ENCODE results near the gene DLG2. TPM values are rescaled to one million over a fixed set of nuclear protein-coding genes. Genes with fewer than 3 reads are reported as not detected.
A peak's percentile ranks its signal among the peaks of the same experiment; 100 is the strongest.

DLG2 gene
- total and polyA plus RNA-seq, 9 of the 15 experiments (the other 6 are each of a cell fraction or from before 2014, with no cell fraction given): 0.52 to 1.6 (median 0.95) TPM

GRCh38 chr11:83725269-83725560 is 1901.9 kb downstream of the DLG2 start:
- no peaks in the 10 kb centered on the region for H3K79me2 ChIP-seq (ENCODE audit: control insufficient read depth, insufficient read depth, low read length)
- no peak overlapping the region for H3K4me3 ChIP-seq
- FAIRE-seq (no peak), DNase-seq (ENCODE audit: extremely low read depth in 1 of 4, low spot score in 3 of 4) (no peak), ATAC-seq (no peak)
- no peaks in the 10 kb centered on the region for H3K9me3 ChIP-seq (replicated peaks; ENCODE audit: control insufficient read depth, insufficient read depth, low read depth, low read length)
- BruUV-seq (replicated peaks): no TSS peak
- POLR2A ChIA-PET: no interaction called here
- H3K27ac ChIP-seq (ENCODE audit: extremely low read depth, low read depth, low read length): no peak overlapping the region
- H3K36me3 ChIP-seq (ENCODE audit: control insufficient read depth, insufficient read depth, low read length): no peaks in the 10 kb centered on the region
- no peaks in the 10 kb centered on the region; a peak in 1 of 5 replicates for H3K4me1 ChIP-seq (replicated peaks in 1 of 2; ENCODE audit: control insufficient read depth in 2 of 2, insufficient read depth in 2 of 2, low read length in 2 of 2)
- no peak overlapping the region for H2AFZ ChIP-seq (ENCODE audit: low read depth, low read length)
- TF ChIP-seq ZC3H4 (CRISPR knock-in tag; IDR thresholded peaks at IDR 0.05; ENCODE audit: borderline replicate concordance): no peak
- no peaks in the 10 kb centered on the region for H4K20me1 ChIP-seq (replicated peaks; ENCODE audit: control insufficient read depth, insufficient read depth, low read length)
- no peaks in the 10 kb centered on the region for H3K9me1 ChIP-seq (ENCODE audit: control insufficient read depth, insufficient read depth, low read length)
- intact Hi-C loops (cut with micrococcal nuclease): loop anchor here (10.0 kb wide), 1 partner anchor 490 kb away; no protein-coding TSS in a partner anchor
- H3K27me3 ChIP-seq (ENCODE audit: control insufficient read depth in 2 of 2, insufficient read depth in 2 of 2, low read length in 2 of 2): no peaks in the 10 kb centered on the region
- CTCF ChIA-PET (ENCODE audit: low intra/inter-chr PET ratio): no interaction called here
- 1% methylated on average over 4 of the region's 4 CpGs for WGBS (ENCODE audit: insufficient coverage, low coverage, missing lambda C conversion rate)
- no peak overlapping the region for H3K4me2 ChIP-seq (ENCODE audit: insufficient read depth, low read length)
- in situ Hi-C loops (cut with MboI): no loop called here
- H3K9ac ChIP-seq (ENCODE audit: insufficient read depth in 1 of 2, low read depth in 2 of 2, low read length in 2 of 2): no peak overlapping the region

GRCh38 chr11:83723999-83724398 is 1903.1 kb downstream of the DLG2 start:
- H3K79me2 ChIP-seq (ENCODE audit: control insufficient read depth, insufficient read depth, low read length): no peaks in the 10 kb centered on the region
- no peak overlapping the region for H3K9ac ChIP-seq (ENCODE audit: insufficient read depth in 1 of 2, low read depth in 2 of 2, low read length in 2 of 2)
- H3K27me3 ChIP-seq (ENCODE audit: control insufficient read depth in 2 of 2, insufficient read depth in 2 of 2, low read length in 2 of 2): no peaks in the 10 kb centered on the region
- no peaks in the 10 kb centered on the region for H3K36me3 ChIP-seq (ENCODE audit: control insufficient read depth, insufficient read depth, low read length)
- H3K9me1 ChIP-seq (ENCODE audit: control insufficient read depth, insufficient read depth, low read length): no peaks in the 10 kb centered on the region
- intact Hi-C loops (cut with micrococcal nuclease): loop anchor here (5.0 to 10.0 kb wide), 2 partner anchors 432 to 489 kb away; no protein-coding TSS in a partner anchor
- ChIA-PET POLR2A (no interaction called here), CTCF (ENCODE audit: low intra/inter-chr PET ratio) (interaction anchor here (0.8 kb wide), 1 partner anchor 431 kb away, joined by 3 read pairs; no protein-coding TSS in a partner anchor)
- WGBS (ENCODE audit: insufficient coverage, low coverage, missing lambda C conversion rate): 5% methylated on average over 6 of the region's 6 CpGs
- peak overlapping the region; percentile 59; the same call in 1 of the 2 replicates for H2AFZ ChIP-seq (ENCODE audit: low read depth, low read length)
- peak overlapping the region; percentile 49 for H3K4me2 ChIP-seq (ENCODE audit: insufficient read depth, low read length)
- DNase-seq (ENCODE audit: extremely low read depth in 1 of 4, low spot score in 3 of 4) (peak; percentile 11 to 53 (median 19)), FAIRE-seq (no peak), ATAC-seq (peak; percentile 85)
- in situ Hi-C loops (cut with MboI): no loop called here
- H3K4me3 ChIP-seq: no peak overlapping the region
- no TSS peak for BruUV-seq (replicated peaks)
- no peaks in the 10 kb centered on the region for H3K9me3 ChIP-seq (replicated peaks; ENCODE audit: control insufficient read depth, insufficient read depth, low read depth, low read length)
- no peaks in the 10 kb centered on the region; a peak in 1 of 5 replicates for H3K4me1 ChIP-seq (replicated peaks in 1 of 2; ENCODE audit: control insufficient read depth in 2 of 2, insufficient read depth in 2 of 2, low read length in 2 of 2)
- H3K27ac ChIP-seq (ENCODE audit: extremely low read depth, low read depth, low read length): no peak overlapping the region
- H4K20me1 ChIP-seq (replicated peaks; ENCODE audit: control insufficient read depth, insufficient read depth, low read length): no peaks in the 10 kb centered on the region
- peak; percentile 24 to 65 (median 33); a peak in 3 of 6 replicates for TF ChIP-seq CTCF (IDR thresholded peaks at IDR 0.05 in 2 of 3, conservative IDR thresholded peaks at IDR 0.05 in 1 of 3; ENCODE audit: insufficient read depth in 2 of 3, low read depth in 1 of 3, low read length in 3 of 3)
- TF ChIP-seq CCAR2 (IDR thresholded peaks at IDR 0.05; ENCODE audit: low read depth, low read length): no peak
- no peak for TF ChIP-seq RBM17 (IDR thresholded peaks at IDR 0.05; ENCODE audit: borderline replicate concordance, low read depth, low read length)
- TF ChIP-seq FUS (optimal IDR thresholded peaks at IDR 0.05; ENCODE audit: low read depth, low read length): no peak
- TF ChIP-seq HMBOX1 (IDR thresholded peaks at IDR 0.05): peak; percentile 69; the same call in 1 of the 2 replicates
- TF ChIP-seq MLX (CRISPR knock-in tag; conservative IDR thresholded peaks at IDR 0.05): no peak

Measured in K562 (cell line).